H1 (cell line): Measurements from ENCODE around the gene CEP85. TPM values are rescaled to one million over a fixed set of nuclear protein-coding genes. Genes with fewer than 3 reads are reported as not detected.
A peak's percentile ranks its signal among the peaks of the same experiment; 100 is the strongest.

ENCODE experiments used
- CTCF ChIA-PET: fragments of 300-600 bp; sonication (Branson Sonifier 250); formaldehyde crosslinking; loops from one replicate; lab custom pipeline; 2021; ENCODE audit not compliant: partially characterized antibody; lab: Charles Lee
- POLR2A ChIA-PET: fragments of 300-600 bp; sonication (Branson Sonifier 250); formaldehyde crosslinking; loops from one replicate; lab custom pipeline; 2021; ENCODE audit warnings: inconsistent platforms; ENCODE audit not compliant: partially characterized antibody; lab: Charles Lee
- DNase-seq, 2 experiments: peaks; one replicate each; pipeline versions ENCODE4 v3.0.0 to v3.0.0-alpha.2; 2010 to 2022; ENCODE audit warnings: low spot score in 2 of 2, low read depth in 1 of 2, mixed read lengths in 1 of 2
- FAIRE-seq: peaks from 2 replicates; lab custom pipeline; 2011; peaks lifted over from hg19 to GRCh38; lab: Jason Lieb, UNC
- H2AFZ ChIP-seq: 2 replicates; pipeline ENCODE4 v1.8.1; 2012; ENCODE audit warnings: low read length, inconsistent platforms
- H2AK5ac ChIP-seq: 2 replicates; pipeline ENCODE4 v1.6.1; 2013; ENCODE audit warnings: low read depth, low read length
- H2BK120ac ChIP-seq: replicated peaks from 2 replicates; pipeline ENCODE3; 2013; ENCODE audit warnings: low read depth, low read length, inconsistent platforms
- H2BK12ac ChIP-seq: 2 replicates; pipeline ENCODE4 v1.6.1; 2013; ENCODE audit warnings: low read depth, low read length
- H2BK15ac ChIP-seq: 2 replicates; pipeline ENCODE4 v1.6.1; 2013; ENCODE audit warnings: low read length
- H2BK20ac ChIP-seq: 2 replicates; pipeline ENCODE4 v1.6.1; 2013; ENCODE audit warnings: low read length
- H2BK5ac ChIP-seq: 2 replicates; pipeline ENCODE4 v1.6.1; 2013; ENCODE audit warnings: low read depth, low read length
- H3K14ac ChIP-seq: 2 replicates; pipeline ENCODE4 v1.6.1; 2013; ENCODE audit warnings: inconsistent platforms; ENCODE audit not compliant: insufficient read length
- H3K18ac ChIP-seq: 2 replicates; pipeline ENCODE4 v1.6.1; 2013; ENCODE audit warnings: low read length; ENCODE audit errors: extremely low read depth
- H3K23ac ChIP-seq: 2 replicates; pipeline ENCODE4 v1.6.1; 2013; ENCODE audit warnings: inconsistent platforms; ENCODE audit not compliant: insufficient read length
- H3K23me2 ChIP-seq: 2 replicates; pipeline ENCODE4 v1.6.1; 2013; ENCODE audit warnings: low read depth, low read length
- H3K27ac ChIP-seq: 2 replicates; pipeline ENCODE4 v1.6.1; 2011; ENCODE audit warnings: low read depth, low read length, inconsistent platforms
- H3K27me3 ChIP-seq, 4 experiments: replicated peaks in 1 of 4; 1 replicate in 1 of 4; 2 replicates in 3 of 4; pipeline versions ENCODE4 v1.6.1 to v1.8.1; 2011 to 2013; ENCODE audit warnings: low read length in 3 of 4, mild to moderate bottlenecking in 3 of 4, inconsistent platforms in 2 of 4, mixed read lengths in 2 of 4, moderate library complexity in 1 of 4; ENCODE audit not compliant: control insufficient read depth in 3 of 4, insufficient read depth in 3 of 4; ENCODE audit errors: extremely low read depth in 1 of 4
- H3K36me3 ChIP-seq, 4 experiments: 2 replicates each; pipeline versions ENCODE4 v1.6.1 to v1.8.1; 2011 to 2013; ENCODE audit warnings: mild to moderate bottlenecking in 4 of 4, low read length in 3 of 4, moderate library complexity in 2 of 4, control low read depth in 1 of 4, inconsistent platforms in 1 of 4; ENCODE audit not compliant: insufficient read depth in 4 of 4, control insufficient read depth in 2 of 4
- H3K4ac ChIP-seq: replicated peaks from 2 replicates; pipeline ENCODE3; 2013; ENCODE audit warnings: low read length, low read depth, mixed read lengths, inconsistent platforms; ENCODE audit not compliant: insufficient read length
- H3K4me1 ChIP-seq, 4 experiments: replicated peaks in 1 of 4; 1 replicate in 1 of 4; 2 replicates in 3 of 4; pipeline versions ENCODE4 v1.6.1 to v1.8.1; 2011 to 2013; ENCODE audit warnings: low read length in 3 of 4, inconsistent platforms in 2 of 4, mixed read lengths in 1 of 4; ENCODE audit not compliant: insufficient read depth in 4 of 4, control insufficient read depth in 3 of 4
- H3K4me2 ChIP-seq, 2 experiments: 2 replicates each; pipeline versions ENCODE4 v1.6.1 to v1.8.1; 2011 to 2013; ENCODE audit warnings: low read depth in 2 of 2, low read length in 2 of 2, control low read depth in 1 of 2, inconsistent platforms in 1 of 2, mild to moderate bottlenecking in 1 of 2; ENCODE audit not compliant: insufficient read depth in 1 of 2
- H3K4me3 ChIP-seq, 4 experiments: fragments of 200-600, 300-600 bp in 1 of 4; sonication (generic), shearing (Covaris generic), sonication (Bioruptor Twin) in 1 of 4; 2 replicates each; pipeline versions ENCODE4 v1.5.1 to v1.8.1; 2011 to 2016; ENCODE audit warnings: low read length in 4 of 4, low read depth in 3 of 4, control low read depth in 2 of 4, inconsistent platforms in 2 of 4, mild to moderate bottlenecking in 2 of 4, mixed read lengths in 1 of 4, moderate library complexity in 1 of 4; ENCODE audit not compliant: insufficient read depth in 2 of 4; ENCODE audit errors: extremely low read depth in 1 of 4
- H3K56ac ChIP-seq: replicated peaks from 2 replicates; pipeline ENCODE3; 2013; ENCODE audit warnings: low read depth, mild to moderate bottlenecking, mixed read lengths, low read length, inconsistent platforms; ENCODE audit not compliant: insufficient read length
- H3K79me1 ChIP-seq: 2 replicates; pipeline ENCODE4 v1.6.1; 2013; ENCODE audit warnings: low read depth, low read length, control low read depth
- H3K79me2 ChIP-seq, 2 experiments: 2 replicates each; pipeline versions ENCODE4 v1.6.1 to v1.8.1; 2012 to 2013; ENCODE audit warnings: low read length in 2 of 2, mild to moderate bottlenecking in 2 of 2, inconsistent platforms in 1 of 2; ENCODE audit not compliant: insufficient read depth in 2 of 2, control insufficient read depth in 1 of 2
- H3K9ac ChIP-seq, 4 experiments: replicated peaks in 1 of 4; 1 replicate in 1 of 4; 2 replicates in 3 of 4; pipeline versions ENCODE4 v1.6.1 to v1.8.1; 2011 to 2013; ENCODE audit warnings: low read depth in 3 of 4, low read length in 3 of 4, control low read depth in 2 of 4, mild to moderate bottlenecking in 2 of 4, moderate library complexity in 2 of 4, inconsistent platforms in 1 of 4; ENCODE audit errors: extremely low read depth in 1 of 4
- H3K9me3 ChIP-seq, 2 experiments: 2 replicates each; pipeline versions ENCODE4 v1.6.1 to v1.8.1; 2012 to 2013; ENCODE audit warnings: mild to moderate bottlenecking in 2 of 2, moderate library complexity in 2 of 2, control low read depth in 1 of 2, inconsistent platforms in 1 of 2, low read depth in 1 of 2, low read length in 1 of 2, mixed read lengths in 1 of 2; ENCODE audit not compliant: insufficient read depth in 2 of 2
- H4K20me1 ChIP-seq, 2 experiments: replicated peaks in 1 of 2; 2 replicates each; pipeline versions ENCODE3 to v1.8.1; 2011 to 2013; ENCODE audit warnings: inconsistent platforms in 2 of 2, low read length in 2 of 2, mild to moderate bottlenecking in 1 of 2; ENCODE audit not compliant: insufficient read depth in 2 of 2, control insufficient read depth in 1 of 2
- H4K5ac ChIP-seq: 2 replicates; pipeline ENCODE4 v1.6.1; 2013; ENCODE audit warnings: low read length, low read depth, mixed read lengths, inconsistent platforms; ENCODE audit not compliant: insufficient read length
- H4K8ac ChIP-seq: 2 replicates; pipeline ENCODE4 v1.8.0; 2013; ENCODE audit warnings: mild to moderate bottlenecking, moderate library complexity, low read length, inconsistent platforms; ENCODE audit not compliant: insufficient read depth; ENCODE audit errors: extremely low read depth
- H4K91ac ChIP-seq: replicated peaks from 2 replicates; pipeline ENCODE3; 2013; ENCODE audit warnings: low read length, mixed read lengths, inconsistent platforms; ENCODE audit not compliant: insufficient read length
- CBX5 ChIP-seq: fragments of 300-800, 300-1000 bp; sonication (generic); IDR thresholded peaks from 2 replicates; pipeline ENCODE4 v1.7.1; 2016; ENCODE audit warnings: antibody characterized with exemption, low read length, low read depth
- CHD1 ChIP-seq: IDR thresholded peaks from 2 replicates; pipeline ENCODE4 v1.6.1; 2012; ENCODE audit warnings: low read depth, low read length, improper control_type of control experiment
- CHD2 ChIP-seq: IDR thresholded peaks from 2 replicates; pipeline ENCODE4 v1.6.1; 2012; ENCODE audit warnings: low read length, improper control_type of control experiment
- E2F6 ChIP-seq: IDR thresholded peaks from 2 replicates; pipeline ENCODE4 v1.6.1; 2012; ENCODE audit warnings: inconsistent platforms
- JUN ChIP-seq: IDR thresholded peaks from 2 replicates; pipeline ENCODE4 v1.6.1; 2011; ENCODE audit warnings: low read depth, mild to moderate bottlenecking, improper control_type of control experiment, low read length
- JUND ChIP-seq: IDR thresholded peaks from 2 replicates; pipeline ENCODE4 v1.6.1; 2011; ENCODE audit warnings: mild to moderate bottlenecking, improper control_type of control experiment, low read length
- KDM4A ChIP-seq: IDR thresholded peaks from one replicate; pipeline ENCODE4 v1.7.1; 2012; ENCODE audit warnings: low read depth, mild to moderate bottlenecking, moderate library complexity, low read length, inconsistent platforms; ENCODE audit not compliant: severe bottlenecking
- RAD21 ChIP-seq, 2 experiments: IDR thresholded peaks in 1 of 2; conservative IDR thresholded peaks in 1 of 2; 2 replicates each; pipeline ENCODE4 v1.6.1; 2011; ENCODE audit warnings: low read depth in 2 of 2, low read length in 2 of 2, improper control_type of control experiment in 1 of 2, inconsistent platforms in 1 of 2, mild to moderate bottlenecking in 1 of 2, moderate library complexity in 1 of 2
- TBP ChIP-seq: IDR thresholded peaks from 2 replicates; pipeline ENCODE4 v1.6.1; 2011; ENCODE audit warnings: low read depth, low read length, improper control_type of control experiment
- TCF12 ChIP-seq: IDR thresholded peaks from 2 replicates; pipeline ENCODE4 v1.6.1; 2011; ENCODE audit warnings: low read depth, mild to moderate bottlenecking, low read length
- WGBS, 2 experiments: shearing (Covaris generic) in 1 of 2; methylation state at CpG; one replicate each; pipeline versions ENCODE4 v1.1.6 to v1.1.7; 2013 to 2015; ENCODE audit warnings: low lambda C conversion rate in 2 of 2, mixed read lengths in 2 of 2, inconsistent platforms in 1 of 2, low coverage in 1 of 2, missing lambda C conversion rate in 1 of 2; ENCODE audit not compliant: insufficient replicate concordance in 2 of 2, insufficient coverage in 1 of 2, insufficient read length in 1 of 2; ENCODE audit errors: extremely low coverage in 1 of 2, missing lambda C conversion rate in 1 of 2; 5-methylcytosine and 5-hydroxymethylcytosine counted together
- polyA plus RNA-seq, 7 experiments: library from polyadenylated mRNA; depleted of rRNA in 3 of 7; stranded (reverse) in 5 of 7; unstranded in 2 of 7; fragments of >200 nt in 5 of 7; fragments of 200-250 nt in 2 of 7; gene quantifications; 1 replicate in 5 of 7; 2 replicates in 1 of 7; 4 replicates in 1 of 7; pipeline versions ENCODE4 v1.2.1 to v1.2.3, GENCODE V29; 2011 to 2013; ENCODE audit warnings: missing spikeins in 2 of 7, mixed read lengths in 2 of 7
- total RNA-seq: library from RNA; stranded (reverse); fragmentation: NEBNext Ultra II Directional; extraction: Animal tissue kit (Norgen Biotek cat#: 25700); gene quantifications from 2 replicates; pipeline ENCODE4 v1.2.1, GENCODE V29; 2021

The CEP85 gene
- total and polyA plus RNA-seq, 2 of the 8 experiments (the other 6 are each of a cell fraction or from before 2014, with no cell fraction given), result 40.4 to 43.7 TPM

DNA sequence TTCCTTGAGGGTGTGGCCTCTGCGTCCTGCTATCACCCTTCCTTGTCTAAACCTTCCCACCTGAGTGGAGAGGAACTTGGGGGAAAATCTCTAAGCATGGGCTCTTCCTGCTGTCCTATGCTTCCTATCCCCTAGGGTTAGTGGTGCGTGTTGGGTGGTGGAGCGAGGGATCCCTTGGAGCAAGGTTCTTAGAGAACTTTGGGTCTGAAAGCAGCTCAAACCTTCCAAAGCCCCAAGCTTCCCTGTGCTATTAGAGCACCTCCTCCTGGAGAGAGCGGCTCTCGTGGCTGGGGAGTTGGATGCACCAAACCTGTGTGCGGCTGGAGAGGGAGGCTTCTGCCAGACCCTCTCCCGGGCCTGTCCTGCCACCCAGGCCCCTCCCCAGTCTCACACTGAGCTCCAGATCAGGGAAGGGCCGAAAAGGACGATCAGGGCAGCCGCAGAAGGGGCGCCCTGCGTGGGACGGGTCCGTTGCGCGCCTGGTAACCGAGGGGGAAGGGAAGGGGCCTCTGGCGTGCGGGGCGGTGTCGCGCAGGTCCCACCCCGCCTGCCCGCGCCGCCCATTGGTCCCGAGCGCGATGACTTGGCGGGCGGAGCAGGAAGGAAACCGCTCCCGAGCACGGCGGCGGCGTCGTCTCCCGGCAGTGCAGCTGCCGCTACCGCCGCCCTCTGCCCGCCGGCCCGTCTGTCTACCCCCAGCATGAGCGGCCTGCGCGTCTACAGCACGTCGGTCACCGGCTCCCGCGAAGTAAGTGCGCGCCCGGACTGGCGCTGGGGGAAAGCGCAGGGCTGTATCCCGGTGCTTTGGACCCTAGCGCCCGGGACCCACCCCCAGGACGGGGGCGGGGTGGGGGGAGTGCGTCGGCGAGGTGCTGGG lies 45.7 kb downstream of the CEP85 start, which contains the start of gene SH3BGRL3:
TSS of gene SH3BGRL3 (plus strand) at position 631 of the 877 bp plus-strand sequence. CDS start at position 701, 70 bp downstream.
- Histone ChIP-seq H3K4me3 (peak within 1 kb of the TSS; percentile 64 to 69 (median 64)), H3K27ac (peak within 1 kb of the TSS; percentile 26; the same call in 1 of the 2 replicates), H2BK12ac (no peak within 1 kb of the TSS), H3K4ac (peak within 1 kb of the TSS; percentile 79), H3K9me3 (no peaks in the 10 kb centered on the region), H3K79me2 (peaks cover 0 to 5% of the 10 kb centered on the region in 2 experiments; a peak in 1 of 4 replicates), H3K27me3 (no peaks in the 10 kb centered on the region), H3K4me1 (peaks cover 10 to 34% (median 21%) of the 10 kb centered on the region in 4 experiments), H3K14ac (no peak within 1 kb of the TSS), H3K36me3 (peaks cover 18 to 26% (median 23%) of the 10 kb centered on the region in 4 experiments), H2BK15ac (peak within 1 kb of the TSS; percentile 88; the same call in 1 of the 2 replicates), H3K4me2 (peak within 1 kb of the TSS; percentile 60 to 88), H3K23ac (no peak within 1 kb of the TSS), H2BK20ac (no peak within 1 kb of the TSS), H3K79me1 (no peaks in the 10 kb centered on the region), H4K8ac (peak within 1 kb of the TSS; percentile 84), H3K56ac (peak within 1 kb of the TSS; percentile 74), H2AFZ (no peak within 1 kb of the TSS), H3K9ac (peak within 1 kb of the TSS in 3 of 4 experiments; percentile 50 to 54 (median 53); a peak in 5 of 7 replicates), H2AK5ac (no peak within 1 kb of the TSS; the same call in 1 of the 2 replicates), H4K5ac (peak within 1 kb of the TSS; percentile 82), H4K91ac (peak within 1 kb of the TSS; percentile 15), H2BK120ac (no peak within 1 kb of the TSS), H3K23me2 (peaks cover 9% of the 10 kb centered on the region; the same call in 1 of the 2 replicates), H3K18ac (peak within 1 kb of the TSS; percentile 80), H2BK5ac (peak within 1 kb of the TSS; percentile 73; the same call in 1 of the 2 replicates), H4K20me1 (peaks cover 6 to 17% of the 10 kb centered on the region in 2 experiments)
- WGBS, 2 experiments, result 3% methylated on average over 55 of the region's 66 CpGs; no CpG with 5 or more reads in 1 of the 2 experiments
- CTCF ChIA-PET, result interaction anchor here (0.6 to 39.7 kb wide), 21 partner anchors 9 to 320 kb away, joined by 3 to 1530 read pairs (median 4); partner anchors contain the start of genes CATSPER4, CD52, CEP85 and CNKSR1
- POLR2A ChIA-PET, result interaction anchor here (0.6 to 4.0 kb wide), 25 partner anchors 9 to 209 kb away, joined by 3 to 27 read pairs (median 4); partner anchors contain the start of genes CATSPER4, CD52, CNKSR1 and HMGN2
- DNase-seq, result peak in 1 of 2 experiments; percentile 85
- FAIRE-seq, result no peak
- TF ChIP-seq JUN (no peak), CBX5 (no peak), TBP (0 out of 2 replicates have a peak, but pooled peaks have one; percentile 2), KDM4A (no peak), TCF12 (no peak), E2F6 (peak; percentile 75), CHD1 (no peak), JUND (no peak), CHD2 (no peak), RAD21 (IDR thresholded peaks at IDR 0.05 in 1 of 2, conservative IDR thresholded peaks at IDR 0.05 in 1 of 2; ENCODE audit: low read depth in 2 of 2, low read length in 2 of 2) (peak; percentile 48 to 51)
